Left colon (tissue), 2 donors: ENCODE measurements around the gene AP1G2. TPM values are rescaled to one million over a fixed set of nuclear protein-coding genes. Genes with fewer than 3 reads are reported as not detected.

Experiments
- ATAC-seq: fragments of 200-7000 bp; cut with Tn5 transposase; one replicate; pipeline ENCODE4 v1.9.1; 2020; ENCODE audit warnings: mild to moderate bottlenecking, moderate library complexity
- DNase-seq, 2 donors: peaks; one replicate each; pipeline ENCODE4 v3.0.0-alpha.2; 2020
- intact Hi-C, 2 donors: fragments of 100-400 bp; cut with DNase I in 1 of 2; cut with micrococcal nuclease in 1 of 2; formaldehyde crosslinking; loops; one replicate each; pipeline versions ENCODE4 v1.11.2 to v1.14.0; 2022; cut with DNase I, micrococcal nuclease
- total RNA-seq, 2 donors: library from RNA; stranded (reverse); fragmentation: NEBNext Ultra II Directional; extraction: Animal tissue kit (Norgen Biotek cat#: 25700); gene quantifications; one replicate each; pipeline ENCODE4 v1.2.1, GENCODE V29; 2021
- donor health status: DM: no; HTN: no; CAD: no.
- donor health status: DM: yes; HTN: yes; CAD: no.

Gene AP1G2
- total RNA-seq, 2 donors from 2014 or later, result 159 to 174 TPM

- intact Hi-C loops, result no loop called here
- no peak for DNase-seq
- ATAC-seq, result no peak
These were observed 5.9 kb upstream of the AP1G2 start for GRCh38 chr14:23573384-23574015.

GRCh38 chr14:23572836-23573235 lies 5.2 kb upstream of the AP1G2 start:
- intact Hi-C loops, result no loop called here
- ATAC-seq (no peak), DNase-seq (no peak)

GRCh38 chr14:23572524-23572828 lies 4.9 kb upstream of the AP1G2 start:
- DNase-seq (no peak), ATAC-seq (no peak)
- intact Hi-C loops, result no loop called here

- ATAC-seq (no peak), DNase-seq (no peak)
- intact Hi-C loops, result no loop called here
These were observed 4.3 kb upstream of the AP1G2 start for GRCh38 chr14:23571701-23572523.

GRCh38 chr14:23570806-23571483 lies 3.4 kb upstream of the AP1G2 start:
- intact Hi-C loops, result no loop called here
- no peak for DNase-seq
- no peak for ATAC-seq

GRCh38 chr14:23569443-23570151 lies 2.0 kb upstream of the AP1G2 start:
- intact Hi-C loops, result no loop called here

GRCh38 chr14:23568600-23569331 lies 1.2 kb upstream of the AP1G2 start:
- intact Hi-C loops, result no loop called here
- no peak for ATAC-seq
- no peak for DNase-seq

More at GRCh38 chr14:23569443-23570151, 2.0 kb upstream of the AP1G2 start:
- no peak for ATAC-seq
- no peak for DNase-seq

- DNase-seq, result no peak
- ATAC-seq, result no peak
- intact Hi-C loops, result no loop called here
These were observed 519 bp upstream of the AP1G2 start for GRCh38 chr14:23568021-23568599.

GRCh38 chr14:23566778-23567185 lies 809 bp downstream of the AP1G2 start:
- no peak for DNase-seq
- intact Hi-C loops, result no loop called here

GRCh38 chr14:23566112-23566777 lies 1.3 kb downstream of the AP1G2 start:
- ATAC-seq, result no peak

More at GRCh38 chr14:23566778-23567185, 809 bp downstream of the AP1G2 start:
- ATAC-seq, result peak; percentile 40

GRCh38 chr14:23565626-23566025 lies 2.0 kb downstream of the AP1G2 start:
- intact Hi-C loops, result no loop called here
- no peak for ATAC-seq
- no peak for DNase-seq

More at GRCh38 chr14:23566112-23566777, 1.3 kb downstream of the AP1G2 start:
- intact Hi-C loops, result no loop called here
- no peak for DNase-seq

GRCh38 chr14:23564876-23565275 lies 2.7 kb downstream of the AP1G2 start:
- intact Hi-C loops, result loop anchor here in 1 of 2 donors (5.0 kb wide), 1 partner anchor 88 kb away; no protein-coding TSS in a partner anchor
- no peak for DNase-seq
- no peak for ATAC-seq

GRCh38 chr14:23564181-23564812 lies 3.3 kb downstream of the AP1G2 start:
- intact Hi-C loops, result loop anchor here in 1 of 2 donors (5.0 kb wide), 1 partner anchor 87 kb away; no protein-coding TSS in a partner anchor
- DNase-seq (no peak), ATAC-seq (no peak)

- DNase-seq (no peak), ATAC-seq (no peak)
- intact Hi-C loops, result loop anchor here in 1 of 2 donors (5.0 kb wide), 1 partner anchor 86 kb away; no protein-coding TSS in a partner anchor
These were observed 4.0 kb downstream of the AP1G2 start for GRCh38 chr14:23563473-23564180.

- intact Hi-C loops, result loop anchor here in 1 of 2 donors (5.0 kb wide), 1 partner anchor 86 kb away; no protein-coding TSS in a partner anchor
- ATAC-seq (no peak), DNase-seq (no peak)
These were observed 4.6 kb downstream of the AP1G2 start for GRCh38 chr14:23562822-23563472.
